Fibroblast of mammary gland (primary cell): ENCODE measurements around the gene ELMO3.

Source experiments
- DNase-seq: peaks from one replicate; pipeline ENCODE4 v3.0.0-alpha.2; 2010; ENCODE audit warnings: low read depth
- H3K4me3 ChIP-seq: 2 replicates; pipeline ENCODE4 v1.5.1; 2011; ENCODE audit warnings: low read depth, mild to moderate bottlenecking, low read length, moderate library complexity; ENCODE audit not compliant: control insufficient read depth
- TF ChIP-seq, protein P1 (sequence below): conservative IDR thresholded peaks from 2 replicates; pipeline ENCODE4 v1.5.1; 2011; ENCODE audit warnings: low read depth, low read length, inconsistent platforms; ENCODE audit not compliant: control insufficient read depth, insufficient read depth

Gene ELMO3

DNA sequence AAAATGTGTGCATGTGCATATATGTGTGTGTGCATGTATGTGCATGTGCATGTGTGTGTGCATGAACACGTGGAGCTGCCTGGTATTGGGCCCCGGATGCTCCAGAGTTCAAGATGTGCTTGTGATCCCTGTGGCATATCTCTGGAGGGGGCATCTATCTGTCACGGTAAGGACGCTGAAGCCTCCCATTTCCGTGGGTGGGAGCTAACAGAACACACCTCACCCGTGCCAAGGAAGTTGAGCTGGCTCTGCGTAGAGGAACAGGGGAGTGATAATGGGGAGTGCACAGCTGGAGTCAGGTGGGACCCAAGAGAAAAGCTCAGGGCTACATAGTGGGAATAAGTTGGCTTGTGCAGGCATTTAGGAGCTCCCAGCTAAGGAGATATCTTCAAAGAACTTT, 12.7 kb downstream of the ELMO3 start:
- no peak for DNase-seq
- TF ChIP-seq, protein P1, sequence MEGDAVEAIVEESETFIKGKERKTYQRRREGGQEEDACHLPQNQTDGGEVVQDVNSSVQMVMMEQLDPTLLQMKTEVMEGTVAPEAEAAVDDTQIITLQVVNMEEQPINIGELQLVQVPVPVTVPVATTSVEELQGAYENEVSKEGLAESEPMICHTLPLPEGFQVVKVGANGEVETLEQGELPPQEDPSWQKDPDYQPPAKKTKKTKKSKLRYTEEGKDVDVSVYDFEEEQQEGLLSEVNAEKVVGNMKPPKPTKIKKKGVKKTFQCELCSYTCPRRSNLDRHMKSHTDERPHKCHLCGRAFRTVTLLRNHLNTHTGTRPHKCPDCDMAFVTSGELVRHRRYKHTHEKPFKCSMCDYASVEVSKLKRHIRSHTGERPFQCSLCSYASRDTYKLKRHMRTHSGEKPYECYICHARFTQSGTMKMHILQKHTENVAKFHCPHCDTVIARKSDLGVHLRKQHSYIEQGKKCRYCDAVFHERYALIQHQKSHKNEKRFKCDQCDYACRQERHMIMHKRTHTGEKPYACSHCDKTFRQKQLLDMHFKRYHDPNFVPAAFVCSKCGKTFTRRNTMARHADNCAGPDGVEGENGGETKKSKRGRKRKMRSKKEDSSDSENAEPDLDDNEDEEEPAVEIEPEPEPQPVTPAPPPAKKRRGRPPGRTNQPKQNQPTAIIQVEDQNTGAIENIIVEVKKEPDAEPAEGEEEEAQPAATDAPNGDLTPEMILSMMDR: no peak
- H3K4me3 ChIP-seq: no peak overlapping the region

DNA sequence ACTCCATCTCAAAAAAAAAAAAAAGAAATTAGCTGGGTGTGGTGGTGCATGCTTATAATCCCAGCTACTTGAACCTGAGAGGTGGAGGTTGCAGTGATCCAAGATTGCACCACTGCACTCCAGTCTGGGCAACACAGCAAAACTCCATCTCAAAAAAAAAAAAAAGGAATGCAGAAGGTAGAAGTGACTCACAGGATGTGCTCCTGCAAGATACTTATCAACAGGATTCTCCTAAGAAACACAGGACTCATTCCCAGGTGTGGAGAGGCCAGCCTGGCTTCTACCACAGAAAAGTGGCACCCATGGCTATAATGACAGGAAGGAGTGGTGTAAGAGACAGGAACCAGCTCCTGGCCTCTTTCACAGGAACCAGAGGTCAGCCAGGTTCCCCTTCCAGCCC, 13.8 kb downstream of the ELMO3 start:
- TF ChIP-seq, protein P1: no peak
- DNase-seq: no peak
- H3K4me3 ChIP-seq: no peak overlapping the region

DNA sequence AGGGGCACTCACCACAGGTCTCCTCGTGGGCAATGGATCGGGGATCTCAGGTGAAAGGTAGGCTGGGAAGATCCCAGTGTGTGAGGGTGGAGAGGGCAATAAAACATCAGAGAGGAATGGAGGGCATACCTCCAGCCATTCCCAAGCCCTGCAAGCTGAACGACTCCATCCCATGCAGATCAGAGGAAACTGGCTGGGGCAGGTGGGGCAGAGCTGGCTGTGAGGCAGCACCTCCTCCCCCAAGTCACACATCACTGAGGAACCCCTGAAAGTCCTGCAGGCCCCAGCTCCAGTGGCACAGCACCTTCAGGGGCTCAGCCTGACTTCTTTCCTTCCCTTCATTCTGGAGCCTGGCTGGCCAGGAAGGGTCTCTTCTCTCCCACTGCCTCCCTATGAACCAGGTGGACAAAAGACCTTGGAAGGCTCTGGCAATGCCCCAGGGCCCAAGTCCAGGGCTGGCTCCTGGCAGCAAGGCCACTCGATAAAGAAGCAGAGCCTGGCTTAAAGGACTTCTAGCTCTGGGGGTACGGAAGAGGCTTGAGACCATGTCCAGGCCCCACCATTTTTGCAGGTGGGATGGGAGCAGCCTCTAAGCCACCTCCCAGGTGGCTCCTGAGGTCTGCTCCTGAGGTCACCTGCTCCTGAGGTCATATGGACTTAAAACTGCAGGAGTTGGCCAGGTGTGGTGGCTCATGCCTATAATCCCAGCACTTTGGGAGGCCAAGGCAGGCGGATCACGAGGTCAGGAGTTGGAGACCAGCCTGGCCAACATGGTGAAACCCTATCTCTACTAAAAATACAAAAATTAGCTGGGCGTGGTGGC, 14.5 kb downstream of the ELMO3 start:
- TF ChIP-seq, protein P1: no peak
- DNase-seq: no peak
- no peak overlapping the region for H3K4me3 ChIP-seq

DNA sequence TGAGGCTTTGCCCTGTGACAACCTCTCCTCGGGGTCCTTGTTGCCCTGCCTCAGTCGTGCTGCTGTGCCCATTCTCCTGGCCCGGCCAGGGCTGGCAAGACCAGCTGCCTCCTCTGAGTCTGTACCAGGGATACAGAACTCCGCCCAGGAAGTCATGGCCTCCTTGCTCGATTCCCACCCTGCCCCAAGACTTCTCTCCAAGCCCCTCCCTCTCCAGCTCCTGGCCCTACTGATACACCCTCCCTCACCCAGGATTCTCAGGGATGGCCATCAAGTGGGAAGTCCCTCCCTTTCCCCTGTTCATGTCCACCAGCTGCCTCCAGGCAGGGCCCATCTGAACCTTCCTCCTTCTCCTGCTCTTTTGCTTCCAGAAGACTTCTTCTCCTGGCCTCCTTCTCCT, 16.8 kb downstream of the ELMO3 start:
- no peak for DNase-seq
- TF ChIP-seq, protein P1: no peak
- H3K4me3 ChIP-seq: no peak overlapping the region

DNA sequence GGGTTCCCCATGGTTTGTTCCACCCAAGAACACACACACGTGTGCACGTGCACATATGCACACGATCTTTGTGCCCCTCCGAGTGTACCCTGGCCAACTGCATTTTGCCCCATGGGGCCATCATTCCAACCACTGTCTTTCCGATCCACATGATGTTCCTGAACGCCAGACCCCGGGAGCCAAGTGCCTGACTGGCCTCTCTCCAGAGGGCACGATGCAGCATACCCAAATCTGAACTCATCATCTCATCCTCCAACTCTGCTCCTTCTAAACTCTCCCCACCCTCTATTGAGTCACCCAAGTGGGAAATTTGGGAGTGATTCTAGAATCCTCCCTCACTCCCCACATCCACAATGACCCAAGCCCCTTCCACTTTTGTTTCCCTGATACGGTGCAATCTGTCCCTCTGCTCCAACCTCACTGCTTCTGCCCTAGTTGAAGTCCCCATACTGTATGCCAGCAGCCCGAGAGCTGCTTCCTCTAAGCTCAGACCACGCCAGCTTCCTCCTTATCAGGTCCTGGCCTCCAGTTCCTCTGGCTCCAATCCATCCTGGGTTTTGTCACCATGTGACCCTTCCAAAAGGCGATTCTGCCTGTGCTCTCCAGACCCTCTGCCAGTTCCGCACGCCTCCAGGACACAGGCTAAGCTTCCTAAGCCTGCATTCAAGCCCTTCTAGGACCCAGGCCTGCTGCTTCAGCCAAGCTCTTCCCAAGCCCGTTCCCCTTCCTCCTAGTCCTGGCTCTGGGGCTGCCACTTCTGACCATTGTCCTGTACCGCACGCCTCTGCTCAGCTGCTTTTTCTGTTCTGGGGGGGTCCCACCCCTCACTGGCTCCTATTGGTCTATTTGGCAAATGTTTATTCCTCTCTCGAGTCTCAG, 17.9 kb downstream of the ELMO3 start:
- TF ChIP-seq, protein P1: no peak
- DNase-seq: no peak
- no peak overlapping the region for H3K4me3 ChIP-seq

DNA sequence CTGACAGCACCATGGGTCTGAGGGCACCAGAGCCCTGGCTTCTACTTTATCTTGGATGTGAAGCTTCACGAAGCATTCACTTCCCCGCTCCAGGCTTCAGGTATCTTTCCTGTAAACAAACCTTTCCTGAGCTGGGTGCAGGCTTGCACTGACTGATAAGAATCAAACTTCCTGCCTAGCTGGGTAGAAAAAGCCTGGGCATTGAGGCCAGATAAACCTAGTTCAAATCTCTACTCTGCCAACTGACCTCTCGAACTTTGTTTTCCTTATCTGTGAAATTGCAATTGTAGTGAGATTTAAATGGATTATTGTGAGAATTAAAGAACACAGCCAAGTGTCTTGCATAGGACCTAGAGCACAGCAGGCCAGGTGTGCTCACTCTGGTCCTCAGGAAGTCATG, 25.1 kb downstream of the ELMO3 start:
- TF ChIP-seq, protein P1: no peak
- H3K4me3 ChIP-seq: no peak overlapping the region
- no peak for DNase-seq
